ENCODE data around the gene SKP2.
"Not testable (repeated sequence)": the region's sequence is repeated elsewhere in the genome, so short reads cannot be mapped to it uniquely, and the experiment has no call there.

DNA sequence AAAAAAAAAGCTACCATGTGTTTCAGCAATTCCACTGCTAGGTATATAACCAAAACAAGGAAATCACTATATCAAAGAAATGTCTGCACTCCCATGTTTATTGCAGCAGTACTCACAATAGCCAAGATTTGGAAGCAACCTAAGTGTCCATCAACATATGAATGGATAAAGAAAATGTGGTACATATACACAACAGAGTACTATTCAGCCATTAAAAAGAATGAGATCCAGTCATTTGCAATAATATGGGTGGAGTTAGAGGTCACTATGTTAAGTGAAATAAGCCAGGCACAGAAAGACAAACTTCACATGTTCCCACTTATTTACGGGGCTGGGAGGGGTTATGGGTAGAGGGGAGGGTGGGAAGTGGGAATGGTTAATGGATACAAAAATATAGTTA is 18.9 kb upstream of the SKP2 start:
- not testable (repeated sequence) for TF ChIP-seq POLR2AphosphoS5 (IDR thresholded peaks at IDR 0.05; ENCODE audit: insufficient read depth, low read depth, low read length); GATA2 (IDR thresholded peaks at IDR 0.05; ENCODE audit: insufficient read depth, insufficient read length, low read depth, low read length)
- TF ChIP-seq, protein P1, sequence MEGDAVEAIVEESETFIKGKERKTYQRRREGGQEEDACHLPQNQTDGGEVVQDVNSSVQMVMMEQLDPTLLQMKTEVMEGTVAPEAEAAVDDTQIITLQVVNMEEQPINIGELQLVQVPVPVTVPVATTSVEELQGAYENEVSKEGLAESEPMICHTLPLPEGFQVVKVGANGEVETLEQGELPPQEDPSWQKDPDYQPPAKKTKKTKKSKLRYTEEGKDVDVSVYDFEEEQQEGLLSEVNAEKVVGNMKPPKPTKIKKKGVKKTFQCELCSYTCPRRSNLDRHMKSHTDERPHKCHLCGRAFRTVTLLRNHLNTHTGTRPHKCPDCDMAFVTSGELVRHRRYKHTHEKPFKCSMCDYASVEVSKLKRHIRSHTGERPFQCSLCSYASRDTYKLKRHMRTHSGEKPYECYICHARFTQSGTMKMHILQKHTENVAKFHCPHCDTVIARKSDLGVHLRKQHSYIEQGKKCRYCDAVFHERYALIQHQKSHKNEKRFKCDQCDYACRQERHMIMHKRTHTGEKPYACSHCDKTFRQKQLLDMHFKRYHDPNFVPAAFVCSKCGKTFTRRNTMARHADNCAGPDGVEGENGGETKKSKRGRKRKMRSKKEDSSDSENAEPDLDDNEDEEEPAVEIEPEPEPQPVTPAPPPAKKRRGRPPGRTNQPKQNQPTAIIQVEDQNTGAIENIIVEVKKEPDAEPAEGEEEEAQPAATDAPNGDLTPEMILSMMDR (IDR thresholded peaks at IDR 0.05; ENCODE audit: extremely low read depth in 1 of 2, insufficient read depth in 1 of 2, low read depth in 1 of 2, low read length in 2 of 2): not testable (repeated sequence)

Measured in endothelial cell of umbilical vein (primary cell).